Measurements from ENCODE around the gene RYR1.
"Not testable (repeated sequence)": the region's sequence is repeated elsewhere in the genome, so short reads cannot be mapped to it uniquely, and the experiment has no call there.

RYR1 gene

DNA sequence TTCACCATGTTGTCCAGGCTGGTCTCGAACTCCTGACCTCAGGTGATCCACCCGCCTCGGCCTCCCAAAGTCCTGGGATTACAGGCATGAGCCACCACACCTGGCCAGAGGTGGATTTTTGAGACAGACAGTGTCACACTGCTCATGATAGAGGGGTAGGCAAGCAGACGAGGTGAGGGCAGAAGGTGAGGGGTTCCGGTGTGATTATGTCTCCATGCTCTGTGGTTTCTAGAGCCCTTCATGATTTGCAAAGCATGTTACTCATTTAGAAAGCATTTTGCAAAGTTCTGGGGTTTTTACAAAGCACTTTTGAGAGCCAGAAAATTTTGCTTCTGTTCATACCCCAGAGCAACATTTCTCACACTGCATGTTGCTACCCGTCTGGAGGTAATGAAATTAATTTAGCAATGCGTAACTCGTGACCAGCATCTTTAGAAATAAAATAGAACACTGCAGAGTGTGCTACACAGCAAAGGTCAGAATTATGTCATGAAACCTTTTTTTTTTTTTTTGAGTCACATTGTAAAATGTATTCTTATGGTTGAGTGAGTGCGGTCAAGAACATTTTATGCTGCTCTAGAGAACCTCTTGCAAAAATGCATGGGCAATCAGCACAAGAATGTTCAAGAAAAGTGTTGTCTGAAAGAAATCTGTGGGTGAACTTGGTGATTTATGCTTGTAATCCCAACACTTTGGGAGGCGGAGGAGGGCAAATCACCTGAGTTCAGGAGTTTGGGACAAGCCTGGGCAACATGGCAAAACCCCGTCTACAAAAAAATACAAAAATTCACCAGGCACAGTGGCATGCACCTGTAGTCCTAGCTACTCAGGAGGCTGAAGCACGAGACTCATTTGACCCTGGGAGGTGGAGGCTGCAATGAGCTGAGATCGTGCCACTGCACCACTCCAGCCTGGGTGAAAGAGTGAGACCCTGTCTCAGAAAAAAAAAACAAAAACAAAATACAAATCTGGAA is 126.2 kb downstream of the RYR1 start:
- no peak for DNase-seq (ENCODE audit: low read depth in 2 of 2, low spot score in 1 of 2)

DNA sequence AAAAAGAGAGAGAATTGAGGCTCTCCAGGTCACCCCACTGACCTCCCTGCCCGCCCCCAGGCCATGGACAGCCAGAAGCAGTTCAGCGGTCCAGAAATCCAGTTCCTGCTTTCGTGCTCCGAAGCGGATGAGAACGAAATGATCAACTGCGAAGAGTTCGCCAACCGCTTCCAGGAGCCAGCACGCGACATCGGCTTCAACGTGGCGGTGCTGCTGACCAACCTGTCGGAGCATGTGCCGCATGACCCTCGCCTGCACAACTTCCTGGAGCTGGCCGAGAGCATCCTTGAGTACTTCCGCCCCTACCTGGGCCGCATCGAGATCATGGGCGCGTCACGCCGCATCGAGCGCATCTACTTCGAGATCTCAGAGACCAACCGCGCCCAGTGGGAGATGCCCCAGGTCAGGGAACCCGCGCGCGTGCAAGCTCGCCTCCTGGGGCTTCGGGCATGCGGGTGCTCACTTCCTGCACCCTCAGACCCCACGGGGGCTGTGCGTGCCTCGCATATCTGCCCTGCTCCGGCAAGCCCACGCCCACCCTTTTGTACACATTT is 127.6 kb downstream of the RYR1 start:
- no peak for DNase-seq (ENCODE audit: low read depth in 2 of 2, low spot score in 1 of 2)

DNA sequence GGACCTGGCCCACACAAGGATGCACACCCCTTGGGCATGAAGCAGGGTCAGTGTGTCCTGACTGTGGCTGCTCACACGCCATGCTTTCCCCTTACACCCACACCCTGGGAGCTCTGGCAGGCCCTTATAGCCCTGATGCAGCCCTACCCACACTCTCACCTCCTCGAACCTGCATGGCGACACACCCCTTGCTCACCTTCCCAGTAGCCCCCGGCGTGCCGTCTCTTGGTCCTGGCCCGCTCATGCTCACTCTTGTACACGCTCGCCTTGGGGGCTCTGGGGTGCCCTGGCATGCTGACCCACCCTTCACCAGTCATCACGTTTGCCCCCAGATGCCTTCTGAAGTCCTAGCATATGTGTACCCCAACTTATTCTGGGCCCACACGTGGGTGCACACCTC is 128.2 kb downstream of the RYR1 start:
- no peak for DNase-seq (ENCODE audit: low read depth in 2 of 2, low spot score in 1 of 2)

DNA sequence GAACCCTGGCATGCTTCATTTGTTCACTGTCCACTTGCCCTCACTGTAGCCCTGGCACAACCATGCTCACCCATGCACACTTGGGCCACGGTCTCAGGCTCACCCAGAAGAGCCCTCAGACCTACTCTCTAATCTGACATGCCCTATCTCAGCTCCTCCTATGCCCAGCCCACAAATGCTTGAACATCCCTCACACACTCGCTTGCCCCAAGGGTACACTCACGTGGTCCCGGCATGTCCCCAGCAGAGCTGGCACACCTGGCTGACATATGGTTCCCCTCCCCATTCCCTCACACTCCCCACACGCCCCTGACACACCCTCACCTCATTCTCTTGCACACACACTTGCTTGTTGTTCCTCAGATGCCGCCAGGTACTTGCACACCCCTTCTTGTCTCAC is 128.6 kb downstream of the RYR1 start:
- no peak for DNase-seq (ENCODE audit: low read depth in 2 of 2, low spot score in 1 of 2)

DNA sequence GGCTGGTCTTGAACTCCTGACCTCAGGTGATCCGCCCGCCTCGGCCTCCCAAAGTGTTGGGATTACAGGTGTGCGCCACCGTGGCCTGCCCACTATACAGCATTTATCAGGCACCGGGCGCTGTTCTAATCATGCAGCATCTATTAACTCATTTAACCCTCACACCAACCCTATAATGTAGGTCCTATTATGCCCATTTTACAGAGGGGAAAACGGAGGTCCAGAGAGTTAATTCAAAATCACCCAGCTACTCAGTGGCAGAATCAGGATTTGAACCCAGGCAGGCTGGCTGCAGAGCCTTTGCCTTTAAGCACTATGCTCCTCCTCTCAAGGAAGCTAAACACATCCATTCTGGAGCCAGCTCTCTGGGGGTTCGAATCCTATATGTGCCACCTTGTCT is 130.0 kb downstream of the RYR1 start:
- no peak for DNase-seq (ENCODE audit: low read depth in 2 of 2, low spot score in 1 of 2)

DNA sequence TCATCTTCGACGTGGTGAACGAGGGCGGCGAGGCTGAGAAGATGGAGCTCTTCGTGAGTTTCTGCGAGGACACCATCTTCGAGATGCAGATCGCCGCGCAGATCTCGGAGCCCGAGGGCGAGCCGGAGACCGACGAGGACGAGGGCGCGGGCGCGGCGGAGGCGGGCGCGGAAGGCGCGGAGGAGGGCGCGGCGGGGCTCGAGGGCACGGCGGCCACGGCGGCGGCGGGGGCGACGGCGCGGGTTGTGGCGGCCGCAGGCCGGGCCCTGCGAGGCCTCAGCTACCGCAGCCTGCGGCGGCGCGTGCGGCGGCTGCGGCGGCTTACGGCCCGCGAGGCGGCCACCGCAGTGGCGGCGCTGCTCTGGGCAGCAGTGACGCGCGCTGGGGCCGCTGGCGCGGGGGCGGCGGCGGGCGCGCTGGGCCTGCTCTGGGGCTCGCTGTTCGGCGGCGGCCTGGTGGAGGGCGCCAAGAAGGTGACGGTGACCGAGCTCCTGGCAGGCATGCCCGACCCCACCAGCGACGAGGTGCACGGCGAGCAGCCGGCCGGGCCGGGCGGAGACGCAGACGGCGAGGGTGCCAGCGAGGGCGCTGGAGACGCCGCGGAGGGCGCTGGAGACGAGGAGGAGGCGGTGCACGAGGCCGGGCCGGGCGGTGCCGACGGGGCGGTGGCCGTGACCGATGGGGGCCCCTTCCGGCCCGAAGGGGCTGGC is 131.6 kb downstream of the RYR1 start:
- DNase-seq (ENCODE audit: low read depth in 2 of 2, low spot score in 1 of 2), result no peak

DNA sequence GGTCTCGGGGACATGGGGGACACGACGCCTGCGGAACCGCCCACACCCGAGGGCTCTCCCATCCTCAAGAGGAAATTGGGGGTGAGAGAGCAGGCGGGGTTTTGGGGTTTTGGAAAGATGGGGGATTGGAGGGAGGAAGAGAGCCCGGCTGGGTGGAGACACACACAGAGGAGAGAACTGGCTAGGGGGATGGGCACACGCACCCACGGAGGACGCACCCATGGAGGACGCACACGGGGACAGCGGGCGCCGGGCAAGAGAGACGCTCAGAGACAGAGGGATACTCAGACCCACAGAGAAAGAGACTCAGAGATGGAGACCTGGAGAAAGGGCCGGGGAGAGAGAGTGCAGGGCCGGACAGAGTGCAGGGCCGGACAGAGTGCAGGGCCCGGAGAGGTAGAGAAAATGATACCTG is 132.2 kb downstream of the RYR1 start:
- no peak for DNase-seq (ENCODE audit: low read depth in 2 of 2, low spot score in 1 of 2)

DNA sequence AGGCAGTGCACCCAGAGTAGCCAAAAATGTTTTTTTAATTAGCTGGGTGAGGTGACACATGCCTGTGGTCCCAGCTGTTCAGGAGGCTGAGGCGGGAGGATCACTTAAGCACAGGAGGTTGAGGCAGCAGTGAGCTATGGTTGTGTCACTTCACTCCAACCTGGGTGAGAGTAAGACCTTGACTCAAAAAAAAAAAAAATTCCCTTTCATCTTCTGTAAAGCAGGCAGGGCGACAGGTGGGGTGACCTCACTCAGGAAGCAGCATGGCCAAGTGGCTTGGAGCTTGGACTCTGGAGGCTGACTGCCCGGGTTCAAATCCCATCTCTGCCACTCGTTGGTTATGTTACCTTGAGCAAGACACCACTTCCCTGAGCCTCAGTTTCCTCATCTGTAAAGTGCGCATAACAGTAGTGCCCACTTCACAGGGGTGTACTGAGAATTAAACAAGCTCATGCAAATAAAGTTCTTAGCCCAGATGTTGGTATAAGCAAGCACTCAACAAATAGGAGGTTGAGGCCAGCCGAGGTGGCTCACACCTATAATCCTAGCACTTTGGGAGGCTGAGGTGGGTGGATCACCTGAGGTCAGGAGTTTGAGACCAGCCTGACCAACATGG is 136.0 kb downstream of the RYR1 start:
- DNase-seq (ENCODE audit: low read depth in 2 of 2, low spot score in 1 of 2), result no peak

DNA sequence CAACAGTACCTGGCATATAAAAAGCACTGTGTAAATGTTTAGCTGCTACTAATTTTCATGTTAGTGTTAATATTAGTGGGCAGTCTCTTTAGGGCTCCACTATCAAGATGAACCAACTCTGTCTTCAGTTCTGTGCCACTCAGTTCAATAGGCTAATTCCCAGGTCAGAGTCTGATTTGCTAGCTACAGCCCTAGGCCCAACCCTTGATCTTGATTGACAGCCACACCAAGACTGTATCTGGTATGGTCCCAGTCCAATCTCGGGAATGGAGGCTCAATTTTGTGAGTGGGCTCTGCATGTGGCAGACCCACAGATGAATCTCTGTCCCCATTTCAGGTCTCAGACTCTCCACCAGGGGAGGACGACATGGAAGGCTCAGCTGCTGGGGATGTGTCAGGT is 138.2 kb downstream of the RYR1 start:
- no peak for DNase-seq (ENCODE audit: low read depth in 2 of 2, low spot score in 1 of 2)

DNA sequence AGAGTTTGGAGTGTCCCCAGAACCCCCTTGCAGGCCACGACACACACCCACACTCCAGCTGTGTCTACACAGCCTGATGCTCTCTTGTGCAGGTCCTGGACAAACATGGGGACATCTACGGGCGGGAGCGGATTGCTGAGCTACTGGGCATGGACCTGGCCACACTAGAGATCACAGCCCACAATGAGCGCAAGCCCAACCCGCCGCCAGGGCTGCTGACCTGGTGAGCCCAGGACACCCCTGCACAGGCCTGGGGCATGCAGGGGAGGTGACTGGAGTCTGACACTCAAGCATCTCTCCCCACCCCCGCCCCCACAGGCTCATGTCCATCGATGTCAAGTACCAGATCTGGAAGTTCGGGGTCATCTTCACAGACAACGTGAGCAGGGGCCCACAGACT is 144.3 kb downstream of the RYR1 start:
- DNase-seq (ENCODE audit: low read depth in 2 of 2, low spot score in 1 of 2), result no peak

DNA sequence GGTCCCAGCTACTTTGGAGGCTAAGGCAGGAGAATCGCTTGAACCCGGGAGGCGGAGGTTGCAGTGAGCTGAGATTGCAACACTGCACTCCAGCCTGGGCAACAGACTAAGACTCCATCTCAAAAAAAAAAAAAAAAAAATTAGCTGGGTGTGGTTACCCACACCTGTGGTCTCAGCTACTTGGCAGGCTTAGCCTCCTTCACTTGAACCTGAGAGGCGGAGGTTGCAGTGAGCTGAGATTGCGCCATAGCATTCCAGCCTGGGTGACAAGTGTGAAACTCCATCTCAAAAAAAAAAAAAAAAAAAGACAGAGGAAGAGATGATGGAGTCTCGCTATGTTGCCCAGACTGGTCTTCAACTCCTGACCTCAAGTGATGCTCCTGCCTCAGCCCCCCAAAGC is 145.8 kb downstream of the RYR1 start:
- DNase-seq (ENCODE audit: low read depth in 2 of 2, low spot score in 1 of 2), result not testable (repeated sequence)

DNA sequence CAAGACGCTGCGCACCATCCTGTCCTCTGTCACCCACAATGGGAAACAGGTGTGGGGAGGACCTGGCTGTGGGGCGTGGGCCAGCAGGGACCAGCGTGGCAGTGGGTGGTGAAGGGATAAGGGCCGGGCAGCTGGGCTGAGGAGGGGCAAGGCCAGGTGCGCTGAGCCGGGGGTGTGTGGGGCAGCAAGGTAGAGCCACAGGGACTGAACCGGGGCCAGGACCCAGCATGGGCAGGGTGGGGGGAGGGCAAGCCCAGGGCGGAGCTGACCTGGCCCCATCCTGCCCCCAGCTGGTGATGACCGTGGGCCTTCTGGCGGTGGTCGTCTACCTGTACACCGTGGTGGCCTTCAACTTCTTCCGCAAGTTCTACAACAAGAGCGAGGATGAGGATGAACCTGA is 146.6 kb downstream of the RYR1 start:
- no peak for DNase-seq (ENCODE audit: low read depth in 2 of 2, low spot score in 1 of 2)

DNA sequence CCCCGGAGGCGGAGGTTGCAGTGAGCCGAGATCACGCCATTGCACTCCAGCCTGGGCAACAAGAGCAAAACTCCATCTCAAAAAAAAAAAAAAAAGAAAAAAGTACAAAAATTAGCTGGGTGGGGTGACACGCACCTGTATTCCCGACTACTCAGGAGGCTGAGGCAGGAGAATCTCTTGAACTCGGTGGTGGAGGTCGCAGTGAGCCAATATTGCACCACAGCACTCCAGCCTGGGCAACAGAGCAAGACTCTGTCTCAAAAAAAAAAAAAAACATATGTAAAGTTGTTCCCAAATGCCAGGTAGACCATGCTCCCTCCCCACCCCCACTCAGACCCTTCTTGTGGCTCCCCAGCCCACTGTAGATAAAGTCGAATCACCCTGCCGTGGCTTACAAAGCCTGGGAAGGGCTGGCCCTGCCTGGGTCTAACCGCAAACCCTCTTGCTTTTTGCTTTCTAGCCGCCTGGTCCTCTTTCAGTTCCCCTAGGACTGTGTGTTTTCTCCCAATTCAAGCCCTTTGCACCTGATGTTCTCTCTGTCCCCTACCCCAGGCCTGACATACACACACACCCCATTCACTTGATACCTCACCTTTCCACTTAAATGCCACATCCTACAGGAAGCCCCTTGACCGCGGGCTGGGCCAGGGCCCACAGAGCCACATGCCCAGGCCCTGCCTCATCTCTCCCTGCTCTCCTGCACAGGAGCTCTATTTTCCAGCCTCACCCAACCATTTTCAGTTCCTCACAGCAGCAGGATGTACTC is 149.9 kb downstream of the RYR1 start:
- no peak for DNase-seq (ENCODE audit: low read depth in 2 of 2, low spot score in 1 of 2)

DNA sequence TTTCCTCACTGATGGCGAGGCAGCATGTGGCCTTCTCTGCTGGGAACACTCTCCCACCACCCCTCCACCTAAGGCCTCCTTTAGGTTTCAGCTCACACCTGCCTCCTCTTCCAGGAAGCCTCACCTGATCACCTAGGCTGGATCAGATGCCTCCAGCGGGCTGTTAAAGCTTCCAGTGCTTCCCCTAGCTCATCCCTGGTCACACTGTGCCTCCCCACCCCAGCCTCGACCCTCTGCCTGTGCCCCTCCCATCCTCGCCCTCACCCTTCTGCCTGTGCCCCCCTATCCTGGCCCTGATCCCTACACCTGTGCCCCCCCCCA is 150.5 kb downstream of the RYR1 start:
- DNase-seq (ENCODE audit: low read depth in 2 of 2, low spot score in 1 of 2), result no peak

DNA sequence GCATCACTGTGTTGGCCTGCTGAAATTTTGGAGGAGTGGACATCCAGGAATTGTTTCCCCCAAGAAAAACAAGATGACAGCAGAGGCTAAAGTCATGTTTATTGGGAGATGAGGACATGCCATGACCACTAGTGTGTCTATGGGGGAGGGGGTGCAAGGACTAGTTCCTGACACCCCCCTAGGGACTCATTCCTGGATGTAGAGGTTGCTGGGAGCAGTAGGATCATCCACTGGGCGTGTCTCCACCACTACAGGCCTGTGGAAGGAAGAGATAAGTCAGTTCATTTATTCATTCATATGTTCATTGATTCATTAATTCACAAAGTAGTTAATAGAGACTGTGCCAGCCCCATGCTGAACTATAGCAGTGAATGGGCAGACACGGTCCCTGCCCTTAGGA is 154.1 kb downstream of the RYR1 start:
- DNase-seq (ENCODE audit: low read depth in 2 of 2, low spot score in 1 of 2), result no peak

DNA sequence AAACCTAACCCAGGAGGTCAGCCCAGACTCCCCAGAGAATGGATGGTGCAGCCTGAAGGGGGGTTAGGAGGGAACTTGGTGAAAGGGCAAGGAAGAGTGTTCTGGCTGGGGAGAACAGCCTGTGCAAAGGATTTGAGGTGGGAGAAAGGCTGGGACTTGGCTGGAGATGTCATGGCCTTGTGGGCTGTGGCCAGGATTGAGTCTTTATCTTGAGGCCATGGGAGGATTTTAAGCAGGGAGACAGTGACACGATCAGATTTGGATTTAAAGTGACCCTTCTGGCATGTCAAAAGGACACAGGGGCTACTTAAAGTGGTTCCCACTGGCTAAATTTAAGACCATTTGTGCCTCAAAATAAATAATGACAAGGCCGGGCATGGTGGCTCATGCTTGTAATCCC is 154.6 kb downstream of the RYR1 start:
- DNase-seq (ENCODE audit: low read depth in 2 of 2, low spot score in 1 of 2), result no peak

DNA sequence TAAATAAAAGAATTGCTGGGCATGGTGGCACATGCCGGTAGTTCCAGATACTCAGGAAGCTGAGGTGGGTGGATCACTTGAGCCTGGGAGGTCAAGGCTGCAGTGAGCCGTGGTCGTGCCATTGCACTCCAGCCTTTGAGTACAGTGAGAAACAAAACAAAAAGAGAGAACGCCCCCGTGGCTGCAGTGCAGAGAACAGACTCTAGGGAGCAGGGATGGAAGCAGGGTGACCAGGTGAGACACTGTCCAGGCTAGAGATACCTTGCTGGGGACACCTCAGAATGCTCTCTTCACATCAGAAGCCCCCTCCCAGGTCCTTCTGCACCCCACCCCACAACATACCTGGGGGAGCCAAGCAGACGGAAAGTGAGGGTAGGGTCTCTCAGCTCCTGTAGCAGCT is 159.4 kb downstream of the RYR1 start:
- DNase-seq (ENCODE audit: low read depth in 2 of 2, low spot score in 1 of 2), result no peak

DNA sequence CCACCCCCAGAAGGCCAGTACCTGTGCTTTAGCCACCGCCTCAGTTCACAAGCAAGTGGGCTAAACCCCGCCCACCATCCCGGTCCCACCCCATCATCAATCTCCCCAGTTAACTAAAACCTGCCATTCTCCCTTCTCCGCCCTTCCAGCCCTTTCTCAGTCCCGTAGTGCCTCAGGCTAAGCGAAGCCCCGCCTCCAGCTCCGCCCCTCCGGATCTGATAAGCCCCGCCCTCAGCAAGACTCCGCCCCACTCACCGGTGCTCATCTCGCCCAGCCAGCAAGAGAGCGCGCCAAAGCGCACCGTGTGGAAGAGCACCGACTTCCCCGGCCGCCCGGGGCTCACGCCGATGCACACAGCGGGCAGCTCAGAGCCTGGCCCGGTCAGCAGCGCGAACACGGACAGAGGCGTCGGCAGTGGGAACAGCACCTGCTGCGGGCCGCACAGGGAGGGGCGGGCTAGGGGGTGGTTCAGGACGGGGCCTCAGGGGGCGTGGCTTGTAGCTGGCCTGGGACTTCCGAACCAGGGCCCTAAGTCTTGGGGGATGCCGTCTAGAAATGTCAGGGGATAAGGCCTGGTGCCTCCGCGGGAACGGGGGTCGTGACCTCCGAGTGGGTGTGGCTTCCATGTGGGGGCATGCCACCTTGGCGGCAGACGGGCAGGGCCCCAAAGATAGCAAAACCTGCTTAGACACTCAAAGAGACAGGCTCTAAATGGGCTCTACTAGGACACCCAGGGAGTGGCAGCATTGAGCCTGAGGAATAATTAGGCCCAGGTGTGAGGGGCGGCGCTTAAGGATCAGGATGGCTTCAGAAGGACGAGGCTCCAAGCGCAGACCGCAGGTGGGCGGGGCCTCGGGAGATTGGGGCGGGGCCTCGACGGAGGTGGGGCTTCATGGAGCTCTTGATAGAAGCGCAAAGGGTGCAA is 162.8 kb downstream of the RYR1 start:
- DNase-seq (ENCODE audit: low read depth in 2 of 2, low spot score in 1 of 2), result no peak

DNA sequence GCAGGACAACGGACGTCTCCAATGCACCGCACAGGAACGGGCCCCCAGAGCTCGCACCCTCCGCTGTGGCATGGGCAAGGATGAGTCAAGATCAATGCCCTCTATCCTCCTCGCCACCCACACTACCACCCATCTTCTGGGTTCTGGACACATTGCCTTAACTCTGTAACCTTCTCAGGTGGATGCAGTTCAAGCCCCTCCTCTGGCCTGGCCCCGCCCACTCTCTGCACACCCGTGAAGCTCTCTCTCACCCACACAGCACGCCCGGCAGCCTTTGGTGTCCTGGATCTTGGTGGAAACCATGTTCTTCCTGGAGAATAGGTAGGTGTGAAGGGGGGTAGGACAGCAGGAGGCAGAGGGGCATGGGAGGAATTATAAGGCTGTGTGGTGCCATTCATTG is 163.6 kb downstream of the RYR1 start:
- DNase-seq (ENCODE audit: low read depth in 2 of 2, low spot score in 1 of 2), result no peak

DNA sequence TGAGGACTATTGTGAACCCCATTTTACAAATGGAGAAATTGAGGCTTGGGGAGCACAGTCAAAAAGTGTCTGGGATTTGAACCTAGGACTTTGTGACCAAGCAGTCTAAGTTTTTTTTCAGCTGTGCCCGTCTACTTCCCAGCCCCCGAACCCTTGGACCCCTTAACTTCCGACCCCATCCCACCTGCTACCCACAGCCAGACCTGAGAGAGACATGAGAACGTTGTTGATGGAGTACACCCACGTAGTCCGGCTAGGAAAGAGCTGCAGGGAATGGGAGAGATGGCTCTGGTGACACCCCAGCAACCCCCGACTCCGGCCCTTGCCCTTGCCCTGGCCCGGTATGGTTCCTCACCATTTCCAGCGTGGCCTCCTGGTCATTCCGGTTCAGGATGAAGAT is 166.2 kb downstream of the RYR1 start:
- DNase-seq (ENCODE audit: low read depth in 2 of 2, low spot score in 1 of 2), result no peak

Measured in stimulated activated CD8-positive, alpha-beta memory T cell treated with anti-CD3 and anti-CD28 coated beads, Interleukin-4, amount 100 ng/mL, for 1 hour (primary cell).